Measurements from ENCODE around the gene WWOX.

Gene WWOX

GRCh38 chr16:78942625-78943245 lies 843.3 kb downstream of the WWOX start:
- TF ChIP-seq CTCF (IDR thresholded peaks at IDR 0.05; ENCODE audit: control extremely low read depth, extremely low read depth, low read depth, missing control alignments) = no peak
- CTCF ChIA-PET = no interaction called here
- POLR2A ChIA-PET = no interaction called here

GRCh38 chr16:78945336-78945735 lies 845.9 kb downstream of the WWOX start:
- DNase-seq (ENCODE audit: extremely low spot score) = no peak
- CTCF ChIA-PET = no interaction called here
- TF ChIP-seq CTCF (IDR thresholded peaks at IDR 0.05; ENCODE audit: control extremely low read depth, extremely low read depth, low read depth, missing control alignments) = no peak
- POLR2A ChIA-PET = no interaction called here

More at GRCh38 chr16:78942625-78943245, 843.3 kb downstream of the WWOX start:
- no peak for DNase-seq (ENCODE audit: extremely low spot score)

GRCh38 chr16:78946556-78946955 lies 847.1 kb downstream of the WWOX start:
- POLR2A ChIA-PET = no interaction called here
- no peak for TF ChIP-seq CTCF (IDR thresholded peaks at IDR 0.05; ENCODE audit: control extremely low read depth, extremely low read depth, low read depth, missing control alignments)

GRCh38 chr16:78950768-78951167 lies 851.3 kb downstream of the WWOX start:
- ChIA-PET POLR2A (no interaction called here), CTCF (no interaction called here)
- no peak for TF ChIP-seq CTCF (IDR thresholded peaks at IDR 0.05; ENCODE audit: control extremely low read depth, extremely low read depth, low read depth, missing control alignments)
- no peak for DNase-seq (ENCODE audit: extremely low spot score)

More at GRCh38 chr16:78946556-78946955, 847.1 kb downstream of the WWOX start:
- CTCF ChIA-PET = no interaction called here
- DNase-seq (ENCODE audit: extremely low spot score) = no peak

GRCh38 chr16:78952630-78953029 lies 853.2 kb downstream of the WWOX start:
- POLR2A ChIA-PET = no interaction called here
- CTCF ChIA-PET = no interaction called here
- no peak for TF ChIP-seq CTCF (IDR thresholded peaks at IDR 0.05; ENCODE audit: control extremely low read depth, extremely low read depth, low read depth, missing control alignments)
- DNase-seq (ENCODE audit: extremely low spot score) = no peak

- no peak for TF ChIP-seq CTCF (IDR thresholded peaks at IDR 0.05; ENCODE audit: control extremely low read depth, extremely low read depth, low read depth, missing control alignments)
- ChIA-PET POLR2A (no interaction called here), CTCF (no interaction called here)
- DNase-seq (ENCODE audit: extremely low spot score) = no peak
Measured at GRCh38 chr16:78953526-78953925, 854.1 kb downstream of the WWOX start.

GRCh38 chr16:78955206-78955605 lies 855.8 kb downstream of the WWOX start:
- DNase-seq (ENCODE audit: extremely low spot score) = no peak
- CTCF ChIA-PET = no interaction called here
- no peak for TF ChIP-seq CTCF (IDR thresholded peaks at IDR 0.05; ENCODE audit: control extremely low read depth, extremely low read depth, low read depth, missing control alignments)
- POLR2A ChIA-PET = no interaction called here
